Measurements from ENCODE around the gene RAD51. TPM values are rescaled to one million over a fixed set of nuclear protein-coding genes. Genes with fewer than 3 reads are reported as not detected.
"Not testable (repeated sequence)": the region's sequence is repeated elsewhere in the genome, so short reads cannot be mapped to it uniquely, and the experiment has no call there.

Gene RAD51
- polyA plus RNA-seq, 1 donor from 2014 or later: 0.22 TPM

DNA sequence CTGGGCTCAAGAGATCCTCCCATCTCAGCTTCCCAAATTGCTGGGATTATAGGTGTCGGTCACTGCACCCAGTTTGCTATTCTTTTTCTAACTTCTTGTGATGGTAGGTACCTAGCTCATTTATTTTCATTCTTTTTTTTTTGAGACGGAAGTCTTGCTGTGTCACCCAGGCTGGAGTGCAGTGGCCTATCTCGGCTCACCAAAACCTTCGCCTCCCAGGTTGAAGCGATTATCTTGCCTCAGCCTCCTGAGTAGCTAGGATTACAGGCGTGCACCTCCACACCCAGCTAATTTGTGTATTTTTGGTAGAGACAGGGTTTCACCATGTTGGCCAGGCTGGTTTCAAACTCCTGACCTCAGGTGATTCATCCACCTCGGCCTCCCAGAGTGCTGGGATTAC lies 30.1 kb upstream of the RAD51 start:
- no peak overlapping the region for H3K4me3 ChIP-seq (ENCODE audit: low read length)
- no peaks in the 10 kb centered on the region for H3F3A ChIP-seq (ENCODE audit: insufficient read depth, low read length, poor library complexity, severe bottlenecking)
- H3K27me3 ChIP-seq (ENCODE audit: insufficient read depth, low read depth, low read length): no peaks in the 10 kb centered on the region
- no peaks in the 10 kb centered on the region for H3K9me3 ChIP-seq (ENCODE audit: low read length)
- H3K79me2 ChIP-seq (replicated peaks; ENCODE audit: insufficient read depth, low read length): no peaks in the 10 kb centered on the region
- no peak overlapping the region for H2AFZ ChIP-seq (ENCODE audit: low read depth, low read length)
- no peak for TF ChIP-seq RAD21 (conservative IDR thresholded peaks at IDR 0.05)
- TF ChIP-seq TAF1 (IDR thresholded peaks at IDR 0.05; ENCODE audit: low read depth): no peak
- TF ChIP-seq MXI1 (conservative IDR thresholded peaks at IDR 0.05; ENCODE audit: poor library complexity, severe bottlenecking): no peak
- no peak for TF ChIP-seq EP300 (conservative IDR thresholded peaks at IDR 0.05; ENCODE audit: poor library complexity, severe bottlenecking)
- TF ChIP-seq POLR2AphosphoS5 (IDR thresholded peaks at IDR 0.05): no peak
- TF ChIP-seq CTCF (IDR thresholded peaks at IDR 0.05; ENCODE audit: poor library complexity, severe bottlenecking): no peak
- TF ChIP-seq, protein P1, sequence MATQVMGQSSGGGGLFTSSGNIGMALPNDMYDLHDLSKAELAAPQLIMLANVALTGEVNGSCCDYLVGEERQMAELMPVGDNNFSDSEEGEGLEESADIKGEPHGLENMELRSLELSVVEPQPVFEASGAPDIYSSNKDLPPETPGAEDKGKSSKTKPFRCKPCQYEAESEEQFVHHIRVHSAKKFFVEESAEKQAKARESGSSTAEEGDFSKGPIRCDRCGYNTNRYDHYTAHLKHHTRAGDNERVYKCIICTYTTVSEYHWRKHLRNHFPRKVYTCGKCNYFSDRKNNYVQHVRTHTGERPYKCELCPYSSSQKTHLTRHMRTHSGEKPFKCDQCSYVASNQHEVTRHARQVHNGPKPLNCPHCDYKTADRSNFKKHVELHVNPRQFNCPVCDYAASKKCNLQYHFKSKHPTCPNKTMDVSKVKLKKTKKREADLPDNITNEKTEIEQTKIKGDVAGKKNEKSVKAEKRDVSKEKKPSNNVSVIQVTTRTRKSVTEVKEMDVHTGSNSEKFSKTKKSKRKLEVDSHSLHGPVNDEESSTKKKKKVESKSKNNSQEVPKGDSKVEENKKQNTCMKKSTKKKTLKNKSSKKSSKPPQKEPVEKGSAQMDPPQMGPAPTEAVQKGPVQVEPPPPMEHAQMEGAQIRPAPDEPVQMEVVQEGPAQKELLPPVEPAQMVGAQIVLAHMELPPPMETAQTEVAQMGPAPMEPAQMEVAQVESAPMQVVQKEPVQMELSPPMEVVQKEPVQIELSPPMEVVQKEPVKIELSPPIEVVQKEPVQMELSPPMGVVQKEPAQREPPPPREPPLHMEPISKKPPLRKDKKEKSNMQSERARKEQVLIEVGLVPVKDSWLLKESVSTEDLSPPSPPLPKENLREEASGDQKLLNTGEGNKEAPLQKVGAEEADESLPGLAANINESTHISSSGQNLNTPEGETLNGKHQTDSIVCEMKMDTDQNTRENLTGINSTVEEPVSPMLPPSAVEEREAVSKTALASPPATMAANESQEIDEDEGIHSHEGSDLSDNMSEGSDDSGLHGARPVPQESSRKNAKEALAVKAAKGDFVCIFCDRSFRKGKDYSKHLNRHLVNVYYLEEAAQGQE (IDR thresholded peaks at IDR 0.05; ENCODE audit: borderline replicate concordance): no peak
- TF ChIP-seq SMC3 (conservative IDR thresholded peaks at IDR 0.05; ENCODE audit: poor library complexity): no peak
- TF ChIP-seq EZH2 (IDR thresholded peaks at IDR 0.05; ENCODE audit: borderline replicate concordance, insufficient read depth, low read length, poor library complexity, severe bottlenecking): no peak
- no peak overlapping the region for H3K9ac ChIP-seq (ENCODE audit: low read length)
- H3K9me2 ChIP-seq (ENCODE audit: insufficient read depth, low read length): no peaks in the 10 kb centered on the region
- H4K20me1 ChIP-seq (ENCODE audit: insufficient read depth): no peaks in the 10 kb centered on the region
- H3K4me2 ChIP-seq (ENCODE audit: low read length): no peak overlapping the region
- no peak overlapping the region for H3K27ac ChIP-seq (ENCODE audit: low read length)
- no peaks in the 10 kb centered on the region for H3K36me3 ChIP-seq (ENCODE audit: insufficient read depth, low read length)

DNA sequence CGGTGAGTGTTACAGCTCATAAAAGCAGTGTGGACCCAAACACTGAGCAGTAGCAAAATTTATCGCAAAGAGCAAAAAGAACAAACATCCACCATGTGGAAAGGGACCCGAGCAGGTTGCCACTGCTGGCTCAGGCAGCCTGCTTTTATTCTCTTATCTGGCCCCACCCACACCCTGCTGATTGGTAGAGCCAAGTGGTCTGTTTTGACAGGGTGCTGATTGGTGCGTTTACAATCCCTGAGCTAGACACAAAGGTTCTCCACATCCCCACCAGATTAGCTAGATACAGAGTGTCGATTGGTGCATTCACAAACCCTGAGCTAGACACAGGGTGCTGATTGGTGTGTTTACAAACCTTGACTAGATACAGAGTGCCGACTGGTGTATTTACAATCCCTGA lies 18.7 kb upstream of the RAD51 start:
- H2AFZ ChIP-seq (ENCODE audit: low read depth, low read length); H3F3A ChIP-seq (ENCODE audit: insufficient read depth, low read length, poor library complexity, severe bottlenecking); H3K4me2 ChIP-seq (ENCODE audit: low read length); H3K9me3 ChIP-seq (ENCODE audit: low read length); H3K9me2 ChIP-seq (ENCODE audit: insufficient read depth, low read length); H3K36me3 ChIP-seq (ENCODE audit: insufficient read depth, low read length); H3K27me3 ChIP-seq (ENCODE audit: insufficient read depth, low read depth, low read length); H3K9ac ChIP-seq (ENCODE audit: low read length); H3K4me3 ChIP-seq (ENCODE audit: low read length); H3K79me2 ChIP-seq (replicated peaks; ENCODE audit: insufficient read depth, low read length); H4K20me1 ChIP-seq (ENCODE audit: insufficient read depth); H3K27ac ChIP-seq (ENCODE audit: low read length): not testable (repeated sequence)

DNA sequence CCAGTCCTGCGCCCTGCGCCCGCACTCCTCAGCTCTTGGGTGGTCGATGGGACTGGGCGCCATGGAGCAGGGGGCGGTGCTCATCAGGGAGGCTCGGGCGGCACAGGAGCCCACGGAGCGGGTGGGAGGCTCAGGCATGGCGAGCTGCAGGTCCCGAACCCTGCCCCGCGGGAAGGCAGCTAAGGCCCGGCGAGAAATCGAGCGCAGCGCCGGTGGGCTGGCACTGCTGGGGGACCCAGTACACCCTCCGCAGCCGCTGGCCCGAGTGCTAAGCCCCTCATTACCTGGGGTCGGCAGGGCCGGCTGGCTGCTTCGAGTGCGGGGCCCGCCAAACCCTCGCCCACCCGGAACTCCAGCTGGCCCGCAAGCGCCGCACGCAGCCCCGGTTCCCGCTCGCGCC lies 18.1 kb upstream of the RAD51 start:
- H3K27me3 ChIP-seq (ENCODE audit: insufficient read depth, low read depth, low read length): not testable (repeated sequence)

More for the DNA sequence above, 18.1 kb upstream of the RAD51 start:
- H3K9ac ChIP-seq (ENCODE audit: low read length); H3K79me2 ChIP-seq (replicated peaks; ENCODE audit: insufficient read depth, low read length); H3K4me3 ChIP-seq (ENCODE audit: low read length); H4K20me1 ChIP-seq (ENCODE audit: insufficient read depth); H3F3A ChIP-seq (ENCODE audit: insufficient read depth, low read length, poor library complexity, severe bottlenecking); H3K27ac ChIP-seq (ENCODE audit: low read length); H3K9me3 ChIP-seq (ENCODE audit: low read length); H3K36me3 ChIP-seq (ENCODE audit: insufficient read depth, low read length); H3K9me2 ChIP-seq (ENCODE audit: insufficient read depth, low read length); H2AFZ ChIP-seq (ENCODE audit: low read depth, low read length); H3K4me2 ChIP-seq (ENCODE audit: low read length): not testable (repeated sequence)

Data from neural cell (in vitro differentiated cells).